ENCODE data around the gene NUP93. TPM values are rescaled to one million over a fixed set of nuclear protein-coding genes. Genes with fewer than 3 reads are reported as not detected.

The NUP93 gene
- total RNA-seq, 1 experiment from 2014 or later: 144 TPM

DNA sequence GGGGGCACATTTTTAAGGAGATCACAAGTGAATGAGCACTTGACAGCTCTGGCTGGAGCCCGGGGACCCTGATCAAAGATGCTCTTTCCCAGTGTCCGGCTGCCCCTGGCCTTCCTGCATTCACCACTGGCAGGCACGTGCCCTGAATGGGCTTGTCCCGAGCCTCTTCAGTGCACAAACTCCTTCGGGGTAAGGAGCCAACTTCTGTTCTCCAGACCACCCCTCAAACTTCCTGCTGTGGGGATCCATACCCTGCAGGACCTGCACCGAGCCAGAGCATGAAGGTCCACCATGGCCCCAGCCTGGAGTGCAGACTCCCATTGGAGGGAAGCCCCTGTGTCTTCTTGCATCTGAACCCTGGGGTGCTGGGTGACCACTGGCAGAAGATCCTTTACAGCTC is 125.3 kb downstream of the NUP93 start:
- no peak for ATAC-seq
- Histone ChIP-seq H3K4me2 (ENCODE audit: low read length) (no peak overlapping the region), H3K4me3 (replicated peaks in 1 of 2; ENCODE audit: low read depth in 1 of 2, low read length in 2 of 2) (no peak overlapping the region), H3K36me3 (ENCODE audit: control insufficient read depth in 1 of 2, insufficient read depth in 2 of 2, low read length in 2 of 2) (no peaks in the 10 kb centered on the region), H3K79me2 (ENCODE audit: insufficient read depth, low read length) (no peaks in the 10 kb centered on the region), H3K9ac (ENCODE audit: low read length) (no peak overlapping the region), H3K9me3 (ENCODE audit: control insufficient read depth in 1 of 2, insufficient read depth in 1 of 2, low read depth in 1 of 2, low read length in 2 of 2) (no peaks in the 10 kb centered on the region), H2AFZ (ENCODE audit: low read depth, low read length, poor library complexity, severe bottlenecking) (no peak overlapping the region), H3K27ac (ENCODE audit: low read depth, low read length) (no peak overlapping the region), H4K20me1 (ENCODE audit: insufficient read depth) (no peaks in the 10 kb centered on the region), H3K27me3 (ENCODE audit: insufficient read depth, low read length) (no peaks in the 10 kb centered on the region), H3K9me2 (ENCODE audit: insufficient read depth) (no peaks in the 10 kb centered on the region), H3K4me1 (ENCODE audit: control insufficient read depth in 1 of 2, insufficient read depth in 2 of 2, low read length in 2 of 2) (peaks cover 13 to 16% of the 10 kb centered on the region in 2 experiments)
- ChIA-PET RAD21 (ENCODE audit: low non-redundant PET in 1 of 2, low total read pairs in 2 of 2, uncharacterized antibody in 2 of 2, unreplicated experiment in 2 of 2) (no interaction called here), POLR2A (no interaction called here), CTCF (interaction anchor here (0.9 kb wide), 1 partner anchor 14 kb away, joined by 3 read pairs; no protein-coding TSS in a partner anchor)
- intact Hi-C loops (cut with micrococcal nuclease): no loop called here
- no peak for TF ChIP-seq POLR2A (IDR thresholded peaks at IDR 0.05; ENCODE audit: borderline replicate concordance, extremely low read depth, insufficient read depth, insufficient read length)
- TF ChIP-seq SRF (IDR thresholded peaks at IDR 0.05; ENCODE audit: low read depth): no peak
- TF ChIP-seq EZH2phosphoT487 (IDR thresholded peaks at IDR 0.05; ENCODE audit: borderline replicate concordance): no peak
- TF ChIP-seq SP1 (IDR thresholded peaks at IDR 0.05; ENCODE audit: low read depth): no peak
- no peak for TF ChIP-seq FOSL1 (IDR thresholded peaks at IDR 0.05; ENCODE audit: low read depth)
- no peak for TF ChIP-seq EZH2 (IDR thresholded peaks at IDR 0.05)
- TF ChIP-seq, protein P1, sequence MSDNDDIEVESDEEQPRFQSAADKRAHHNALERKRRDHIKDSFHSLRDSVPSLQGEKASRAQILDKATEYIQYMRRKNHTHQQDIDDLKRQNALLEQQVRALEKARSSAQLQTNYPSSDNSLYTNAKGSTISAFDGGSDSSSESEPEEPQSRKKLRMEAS (IDR thresholded peaks at IDR 0.05): no peak
- no peak for TF ChIP-seq CBX3 (IDR thresholded peaks at IDR 0.05; ENCODE audit: low read depth)
- no peak for TF ChIP-seq POLR2AphosphoS5 (IDR thresholded peaks at IDR 0.05; ENCODE audit: low read depth, low read length)
- TF ChIP-seq, protein P2, sequence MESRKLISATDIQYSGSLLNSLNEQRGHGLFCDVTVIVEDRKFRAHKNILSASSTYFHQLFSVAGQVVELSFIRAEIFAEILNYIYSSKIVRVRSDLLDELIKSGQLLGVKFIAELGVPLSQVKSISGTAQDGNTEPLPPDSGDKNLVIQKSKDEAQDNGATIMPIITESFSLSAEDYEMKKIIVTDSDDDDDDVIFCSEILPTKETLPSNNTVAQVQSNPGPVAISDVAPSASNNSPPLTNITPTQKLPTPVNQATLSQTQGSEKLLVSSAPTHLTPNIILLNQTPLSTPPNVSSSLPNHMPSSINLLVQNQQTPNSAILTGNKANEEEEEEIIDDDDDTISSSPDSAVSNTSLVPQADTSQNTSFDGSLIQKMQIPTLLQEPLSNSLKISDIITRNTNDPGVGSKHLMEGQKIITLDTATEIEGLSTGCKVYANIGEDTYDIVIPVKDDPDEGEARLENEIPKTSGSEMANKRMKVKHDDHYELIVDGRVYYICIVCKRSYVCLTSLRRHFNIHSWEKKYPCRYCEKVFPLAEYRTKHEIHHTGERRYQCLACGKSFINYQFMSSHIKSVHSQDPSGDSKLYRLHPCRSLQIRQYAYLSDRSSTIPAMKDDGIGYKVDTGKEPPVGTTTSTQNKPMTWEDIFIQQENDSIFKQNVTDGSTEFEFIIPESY (IDR thresholded peaks at IDR 0.05; ENCODE audit: extremely low read depth, insufficient replicate concordance, low read length): no peak
- no peak for TF ChIP-seq ELF1 (IDR thresholded peaks at IDR 0.05; ENCODE audit: borderline replicate concordance, low read depth)
- no peak for TF ChIP-seq SIN3A (IDR thresholded peaks at IDR 0.05; ENCODE audit: low read depth)
- TF ChIP-seq TCF7L2 (IDR thresholded peaks at IDR 0.05; ENCODE audit: borderline replicate concordance, extremely low read depth, insufficient read depth, insufficient read length): no peak
- TF ChIP-seq ZFX (IDR thresholded peaks at IDR 0.05): no peak
- TF ChIP-seq, protein P3, sequence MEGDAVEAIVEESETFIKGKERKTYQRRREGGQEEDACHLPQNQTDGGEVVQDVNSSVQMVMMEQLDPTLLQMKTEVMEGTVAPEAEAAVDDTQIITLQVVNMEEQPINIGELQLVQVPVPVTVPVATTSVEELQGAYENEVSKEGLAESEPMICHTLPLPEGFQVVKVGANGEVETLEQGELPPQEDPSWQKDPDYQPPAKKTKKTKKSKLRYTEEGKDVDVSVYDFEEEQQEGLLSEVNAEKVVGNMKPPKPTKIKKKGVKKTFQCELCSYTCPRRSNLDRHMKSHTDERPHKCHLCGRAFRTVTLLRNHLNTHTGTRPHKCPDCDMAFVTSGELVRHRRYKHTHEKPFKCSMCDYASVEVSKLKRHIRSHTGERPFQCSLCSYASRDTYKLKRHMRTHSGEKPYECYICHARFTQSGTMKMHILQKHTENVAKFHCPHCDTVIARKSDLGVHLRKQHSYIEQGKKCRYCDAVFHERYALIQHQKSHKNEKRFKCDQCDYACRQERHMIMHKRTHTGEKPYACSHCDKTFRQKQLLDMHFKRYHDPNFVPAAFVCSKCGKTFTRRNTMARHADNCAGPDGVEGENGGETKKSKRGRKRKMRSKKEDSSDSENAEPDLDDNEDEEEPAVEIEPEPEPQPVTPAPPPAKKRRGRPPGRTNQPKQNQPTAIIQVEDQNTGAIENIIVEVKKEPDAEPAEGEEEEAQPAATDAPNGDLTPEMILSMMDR (IDR thresholded peaks at IDR 0.05 in 2 of 3, conservative IDR thresholded peaks at IDR 0.05 in 1 of 3; ENCODE audit: borderline replicate concordance in 1 of 3, insufficient read depth in 1 of 3, low read depth in 2 of 3, low read length in 2 of 3): no peak
- TF ChIP-seq EGR1 (IDR thresholded peaks at IDR 0.05; ENCODE audit: low read depth): no peak
- no peak for TF ChIP-seq RAD21 (IDR thresholded peaks at IDR 0.05; ENCODE audit: low read depth)
- no peak for TF ChIP-seq CEBPB (IDR thresholded peaks at IDR 0.05; ENCODE audit: low read depth)
- TF ChIP-seq, protein P4, sequence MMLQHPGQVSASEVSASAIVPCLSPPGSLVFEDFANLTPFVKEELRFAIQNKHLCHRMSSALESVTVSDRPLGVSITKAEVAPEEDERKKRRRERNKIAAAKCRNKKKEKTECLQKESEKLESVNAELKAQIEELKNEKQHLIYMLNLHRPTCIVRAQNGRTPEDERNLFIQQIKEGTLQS (IDR thresholded peaks at IDR 0.05): no peak
- no peak for TF ChIP-seq JUND (IDR thresholded peaks at IDR 0.05)
- BruUV-seq (replicated peaks): no TSS peak
- no peak for DNase-seq (ENCODE audit: low read depth, low spot score)

Data from HCT116 (cell line).